Measurements from ENCODE around the gene CYTH1. TPM values are rescaled to one million over a fixed set of nuclear protein-coding genes. Genes with fewer than 3 reads are reported as not detected.

Gene CYTH1
- total RNA-seq, 1 experiment from 2014 or later, result 34.3 TPM

DNA sequence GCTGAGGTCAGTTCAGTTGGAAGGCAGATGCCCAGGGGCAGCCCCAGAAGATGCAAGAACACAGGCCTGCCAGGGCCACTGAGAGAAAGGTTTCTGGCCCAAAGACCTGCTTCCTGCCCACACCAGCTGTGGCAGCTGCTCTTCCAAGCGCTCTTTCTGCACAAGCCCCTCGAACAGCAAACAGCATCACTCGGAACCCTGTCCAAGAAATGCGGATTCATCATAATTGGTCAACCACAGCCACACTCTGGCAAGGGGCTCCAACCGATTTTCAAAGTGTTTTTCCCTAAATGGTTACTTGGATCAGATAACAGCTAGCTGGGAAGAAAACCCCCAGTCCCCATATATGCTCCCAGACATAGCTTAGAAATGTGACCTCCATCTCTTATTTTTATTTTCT, 133.8 kb downstream of the CYTH1 start:
- CTCF ChIA-PET, result no interaction called here
- intact Hi-C loops (cut with micrococcal nuclease), result no loop called here
- POLR2A ChIA-PET, result no interaction called here

More for the DNA sequence above, 133.8 kb downstream of the CYTH1 start:
- Histone ChIP-seq H3K4me3 (replicated peaks in 1 of 2; ENCODE audit: low read depth in 1 of 2, low read length in 2 of 2) (no peak overlapping the region), H3K27me3 (ENCODE audit: insufficient read depth, low read length) (peaks cover 10% of the 10 kb centered on the region; the same call in 1 of the 2 replicates), H3K36me3 (ENCODE audit: control insufficient read depth in 1 of 2, insufficient read depth in 2 of 2, low read length in 2 of 2) (no peaks in the 10 kb centered on the region), H3K79me2 (ENCODE audit: insufficient read depth, low read length) (no peaks in the 10 kb centered on the region), H3K4me2 (ENCODE audit: low read length) (no peak overlapping the region), H4K20me1 (ENCODE audit: insufficient read depth) (no peaks in the 10 kb centered on the region), H3K9me2 (ENCODE audit: insufficient read depth) (no peaks in the 10 kb centered on the region), H3K4me1 (ENCODE audit: control insufficient read depth in 1 of 2, insufficient read depth in 2 of 2, low read length in 2 of 2) (no peaks in the 10 kb centered on the region), H3K9me3 (ENCODE audit: control insufficient read depth in 1 of 2, insufficient read depth in 1 of 2, low read depth in 1 of 2, low read length in 2 of 2) (no peaks in the 10 kb centered on the region), H3K9ac (ENCODE audit: low read length) (no peak overlapping the region), H3K27ac (ENCODE audit: low read depth, low read length) (no peak overlapping the region), H2AFZ (ENCODE audit: low read depth, low read length, poor library complexity, severe bottlenecking) (no peak overlapping the region)
- BruUV-seq (replicated peaks), result no TSS peak
- RAD21 ChIA-PET (ENCODE audit: low non-redundant PET in 1 of 2, low total read pairs in 2 of 2, uncharacterized antibody in 2 of 2, unreplicated experiment in 2 of 2), result no interaction called here
- no peak for TF ChIP-seq RAD21 (IDR thresholded peaks at IDR 0.05; ENCODE audit: low read depth)
- TF ChIP-seq SP1 (IDR thresholded peaks at IDR 0.05; ENCODE audit: low read depth), result no peak
- TF ChIP-seq ELF1 (IDR thresholded peaks at IDR 0.05; ENCODE audit: borderline replicate concordance, low read depth), result no peak
- TF ChIP-seq EGR1 (IDR thresholded peaks at IDR 0.05; ENCODE audit: low read depth), result no peak
- no peak for TF ChIP-seq ZNF274 (IDR thresholded peaks at IDR 0.05; ENCODE audit: low read depth, low read length)
- no peak for TF ChIP-seq FOSL1 (IDR thresholded peaks at IDR 0.05; ENCODE audit: low read depth)
- TF ChIP-seq EZH2 (IDR thresholded peaks at IDR 0.05), result no peak
- TF ChIP-seq SRF (IDR thresholded peaks at IDR 0.05; ENCODE audit: low read depth), result no peak
- no peak for TF ChIP-seq JUND (IDR thresholded peaks at IDR 0.05)
- TF ChIP-seq ZFX (IDR thresholded peaks at IDR 0.05), result no peak
- TF ChIP-seq EZH2phosphoT487 (IDR thresholded peaks at IDR 0.05; ENCODE audit: borderline replicate concordance), result no peak
- no peak for TF ChIP-seq TCF7L2 (IDR thresholded peaks at IDR 0.05; ENCODE audit: borderline replicate concordance, extremely low read depth, insufficient read depth, insufficient read length)
- no peak for TF ChIP-seq YY1 (IDR thresholded peaks at IDR 0.05; ENCODE audit: extremely low read depth, insufficient replicate concordance, low read depth, low read length)
- TF ChIP-seq, protein P1, sequence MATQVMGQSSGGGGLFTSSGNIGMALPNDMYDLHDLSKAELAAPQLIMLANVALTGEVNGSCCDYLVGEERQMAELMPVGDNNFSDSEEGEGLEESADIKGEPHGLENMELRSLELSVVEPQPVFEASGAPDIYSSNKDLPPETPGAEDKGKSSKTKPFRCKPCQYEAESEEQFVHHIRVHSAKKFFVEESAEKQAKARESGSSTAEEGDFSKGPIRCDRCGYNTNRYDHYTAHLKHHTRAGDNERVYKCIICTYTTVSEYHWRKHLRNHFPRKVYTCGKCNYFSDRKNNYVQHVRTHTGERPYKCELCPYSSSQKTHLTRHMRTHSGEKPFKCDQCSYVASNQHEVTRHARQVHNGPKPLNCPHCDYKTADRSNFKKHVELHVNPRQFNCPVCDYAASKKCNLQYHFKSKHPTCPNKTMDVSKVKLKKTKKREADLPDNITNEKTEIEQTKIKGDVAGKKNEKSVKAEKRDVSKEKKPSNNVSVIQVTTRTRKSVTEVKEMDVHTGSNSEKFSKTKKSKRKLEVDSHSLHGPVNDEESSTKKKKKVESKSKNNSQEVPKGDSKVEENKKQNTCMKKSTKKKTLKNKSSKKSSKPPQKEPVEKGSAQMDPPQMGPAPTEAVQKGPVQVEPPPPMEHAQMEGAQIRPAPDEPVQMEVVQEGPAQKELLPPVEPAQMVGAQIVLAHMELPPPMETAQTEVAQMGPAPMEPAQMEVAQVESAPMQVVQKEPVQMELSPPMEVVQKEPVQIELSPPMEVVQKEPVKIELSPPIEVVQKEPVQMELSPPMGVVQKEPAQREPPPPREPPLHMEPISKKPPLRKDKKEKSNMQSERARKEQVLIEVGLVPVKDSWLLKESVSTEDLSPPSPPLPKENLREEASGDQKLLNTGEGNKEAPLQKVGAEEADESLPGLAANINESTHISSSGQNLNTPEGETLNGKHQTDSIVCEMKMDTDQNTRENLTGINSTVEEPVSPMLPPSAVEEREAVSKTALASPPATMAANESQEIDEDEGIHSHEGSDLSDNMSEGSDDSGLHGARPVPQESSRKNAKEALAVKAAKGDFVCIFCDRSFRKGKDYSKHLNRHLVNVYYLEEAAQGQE (IDR thresholded peaks at IDR 0.05; ENCODE audit: low read depth), result no peak
- TF ChIP-seq POLR2A (IDR thresholded peaks at IDR 0.05; ENCODE audit: borderline replicate concordance, extremely low read depth, insufficient read depth, insufficient read length), result no peak
- TF ChIP-seq SIN3A (IDR thresholded peaks at IDR 0.05; ENCODE audit: low read depth), result no peak
- DNase-seq (ENCODE audit: low read depth, low spot score), result no peak
- no peak for ATAC-seq

All from HCT116 (cell line).